ENCODE measurements around the gene FBXL5.

FBXL5 gene

GRCh38 chr4:15655223-15656037 is at the start of gene FBXL5:
Gene FBXL5 (minus strand): TSS chr4:15655357. CDS start chr4:15655287, 70 bp downstream.
- DNase-seq = peak; percentile 68

GRCh38 chr4:15704129-15704528 is 49.0 kb upstream of the FBXL5 start:
- DNase-seq = no peak

- no peak for DNase-seq
These were observed 48.3 kb upstream of the FBXL5 start for GRCh38 chr4:15703439-15703838.

GRCh38 chr4:15702941-15703403 is 47.8 kb upstream of the FBXL5 start, which contains the start of gene BST1:
Gene BST1 (plus strand): TSS chr4:15703065. CDS start chr4:15703145, 80 bp downstream.
- DNase-seq = peak; percentile 26

GRCh38 chr4:15696866-15697265 is 41.7 kb upstream of the FBXL5 start:
- no peak for DNase-seq

- no peak for DNase-seq
These were observed 40.6 kb upstream of the FBXL5 start for GRCh38 chr4:15695729-15696128.

GRCh38 chr4:15695240-15695699 is 40.1 kb upstream of the FBXL5 start:
- no peak for DNase-seq

- DNase-seq = no peak
These were observed 39.3 kb upstream of the FBXL5 start for GRCh38 chr4:15694431-15694830.

GRCh38 chr4:15692602-15693001 is 37.4 kb upstream of the FBXL5 start:
- no peak for DNase-seq

- DNase-seq = no peak
These were observed 36.4 kb upstream of the FBXL5 start for GRCh38 chr4:15691346-15692135.

GRCh38 chr4:15690020-15690809 is 35.1 kb upstream of the FBXL5 start:
- DNase-seq = no peak

GRCh38 chr4:15689540-15689939 is 34.4 kb upstream of the FBXL5 start:
- DNase-seq = no peak

- no peak for DNase-seq
These were observed 32.9 kb upstream of the FBXL5 start for GRCh38 chr4:15688051-15688450.

- DNase-seq = no peak
These were observed 29.3 kb upstream of the FBXL5 start for GRCh38 chr4:15684498-15684897.

GRCh38 chr4:15683143-15683495 is 28.0 kb upstream of the FBXL5 start:
- no peak for DNase-seq

- no peak for DNase-seq
These were observed 27.3 kb upstream of the FBXL5 start for GRCh38 chr4:15682242-15683142.

- peak; percentile 94 for DNase-seq
These were observed 26.4 kb upstream of the FBXL5 start, which contains the start of gene FAM200B for GRCh38 chr4:15681372-15682241. Gene FAM200B (plus strand): TSS chr4:15681827. CDS start chr4:15686978, 5,151 bp downstream.

- no peak for DNase-seq
These were observed 25.9 kb upstream of the FBXL5 start for GRCh38 chr4:15681067-15681371.

GRCh38 chr4:15677507-15677988 is 22.4 kb upstream of the FBXL5 start:
- DNase-seq = no peak

- no peak for DNase-seq
These were observed 21.7 kb upstream of the FBXL5 start for GRCh38 chr4:15676899-15677298.

GRCh38 chr4:15676039-15676438 is 20.9 kb upstream of the FBXL5 start:
- DNase-seq = no peak

Data from NCI-H2227 treated with DMSO at 0.1 percent for 48 hours (cell line).